HG02870 (cell line): ENCODE measurements around the gene CBX2.
"Not testable (repeated sequence)": the region's sequence is repeated elsewhere in the genome, so short reads cannot be mapped to it uniquely, and the experiment has no call there.

Experiments used
- ATAC-seq: cut with Tn5 transposase; IDR thresholded peaks from one replicate; pipeline ENCODE4 v1.9.1; 2021; ENCODE audit warnings: mild to moderate bottlenecking, moderate library complexity; ENCODE audit not compliant: unreplicated experiment

CBX2 gene

GRCh38 chr17:79742951-79743476 is 34.9 kb upstream of the CBX2 start:
- no peak for ATAC-seq

- no peak for ATAC-seq
These were observed 34.3 kb upstream of the CBX2 start for GRCh38 chr17:79743614-79744013.

GRCh38 chr17:79745641-79746105 is 32.3 kb upstream of the CBX2 start:
- no peak for ATAC-seq

- no peak for ATAC-seq
These were observed 30.9 kb upstream of the CBX2 start for GRCh38 chr17:79746889-79747507.

GRCh38 chr17:79747508-79748294 is 30.2 kb upstream of the CBX2 start:
- no peak for ATAC-seq

- ATAC-seq: no peak
These were observed 29.5 kb upstream of the CBX2 start for GRCh38 chr17:79748295-79749099.

- ATAC-seq: no peak
These were observed 28.7 kb upstream of the CBX2 start for GRCh38 chr17:79749156-79749815.

- ATAC-seq: no peak
These were observed 28.0 kb upstream of the CBX2 start for GRCh38 chr17:79749958-79750357.

GRCh38 chr17:79750650-79751545 is 27.1 kb upstream of the CBX2 start:
- ATAC-seq: no peak

- no peak for ATAC-seq
These were observed 25.8 kb upstream of the CBX2 start for GRCh38 chr17:79752175-79752574.

GRCh38 chr17:79754370-79754769 is 23.6 kb upstream of the CBX2 start:
- no peak for ATAC-seq

- ATAC-seq: not testable (repeated sequence)
These were observed 23.0 kb upstream of the CBX2 start for GRCh38 chr17:79754903-79755302.

GRCh38 chr17:79755591-79755990 is 22.4 kb upstream of the CBX2 start:
- no peak for ATAC-seq

GRCh38 chr17:79757140-79757745 is 20.7 kb upstream of the CBX2 start:
- ATAC-seq: no peak

- no peak for ATAC-seq
These were observed 19.7 kb upstream of the CBX2 start for GRCh38 chr17:79758271-79758670.

- no peak for ATAC-seq
These were observed 17.6 kb upstream of the CBX2 start for GRCh38 chr17:79760197-79760906.

GRCh38 chr17:79761894-79762589 is 15.9 kb upstream of the CBX2 start:
- no peak for ATAC-seq

GRCh38 chr17:79765708-79766107 is 12.2 kb upstream of the CBX2 start:
- ATAC-seq: no peak
